ENCODE data around the gene VPS37D. TPM values are rescaled to one million over a fixed set of nuclear protein-coding genes. Genes with fewer than 3 reads are reported as not detected.
"Not testable (repeated sequence)": the region's sequence is repeated elsewhere in the genome, so short reads cannot be mapped to it uniquely, and the experiment has no call there.

VPS37D gene
- total RNA-seq, 2 donors from 2014 or later, result 0.92 to 1.2 TPM

- Histone ChIP-seq H3K27me3 (replicated peaks; ENCODE audit: insufficient read depth) (no peaks in the 10 kb centered on the region), H3K4me1 (ENCODE audit: control insufficient read depth in 1 of 2, low read depth in 2 of 2) (peaks cover 21 to 67% of the 10 kb centered on the region in 2 donors), H3K4me3 (peak overlapping the region; percentile 93), H3K36me3 (no peaks in the 10 kb centered on the region), H3K9me3 (no peaks in the 10 kb centered on the region), H3K27ac (peak overlapping the region in 1 of 2 donors; percentile 31)
- no peak for TF ChIP-seq CTCF (IDR thresholded peaks at IDR 0.05)
- no peak for ATAC-seq (ENCODE audit: insufficient number of reproducible peaks, low FRiP score, low read depth)
- no peak for DNase-seq (ENCODE audit: low spot score)
Measured at GRCh38 chr7:73717025-73717807, 49.6 kb downstream of the VPS37D start.

GRCh38 chr7:73717991-73718405 is 50.4 kb downstream of the VPS37D start:
- peaks cover 21 to 67% of the 10 kb centered on the region in 2 donors for H3K4me1 ChIP-seq (ENCODE audit: control insufficient read depth in 1 of 2, low read depth in 2 of 2)
- no peak for DNase-seq (ENCODE audit: low spot score)
- ATAC-seq (ENCODE audit: insufficient number of reproducible peaks, low FRiP score, low read depth), result no peak
- peak overlapping the region; percentile 93 for H3K4me3 ChIP-seq
- H3K9me3 ChIP-seq, result no peaks in the 10 kb centered on the region
- TF ChIP-seq CTCF (IDR thresholded peaks at IDR 0.05), result no peak
- no peaks in the 10 kb centered on the region for H3K36me3 ChIP-seq
- peak overlapping the region in 1 of 2 donors; percentile 31 for H3K27ac ChIP-seq
- H3K27me3 ChIP-seq (replicated peaks; ENCODE audit: insufficient read depth), result no peaks in the 10 kb centered on the region

GRCh38 chr7:73718438-73718881 is 50.8 kb downstream of the VPS37D start:
- H3K27ac ChIP-seq, result peak overlapping the region in 1 of 2 donors; percentile 31
- H3K4me1 ChIP-seq (ENCODE audit: control insufficient read depth in 1 of 2, low read depth in 2 of 2), result peaks cover 21 to 67% of the 10 kb centered on the region in 2 donors
- no peak for ATAC-seq (ENCODE audit: insufficient number of reproducible peaks, low FRiP score, low read depth)
- H3K9me3 ChIP-seq, result no peaks in the 10 kb centered on the region
- no peaks in the 10 kb centered on the region for H3K27me3 ChIP-seq (replicated peaks; ENCODE audit: insufficient read depth)
- peak overlapping the region; percentile 93 for H3K4me3 ChIP-seq
- no peak for DNase-seq (ENCODE audit: low spot score)
- TF ChIP-seq CTCF (IDR thresholded peaks at IDR 0.05), result no peak
- H3K36me3 ChIP-seq, result no peaks in the 10 kb centered on the region

GRCh38 chr7:73718905-73719805 is 51.5 kb downstream of the VPS37D start, which contains the start of gene STX1A:
STX1A (minus strand) TSS chr7:73719669; CDS start chr7:73719631, 38 bp downstream.
- peaks cover 21 to 67% of the 10 kb centered on the region in 2 donors for H3K4me1 ChIP-seq (ENCODE audit: control insufficient read depth in 1 of 2, low read depth in 2 of 2)
- peak; percentile 42 for ATAC-seq (ENCODE audit: insufficient number of reproducible peaks, low FRiP score, low read depth)
- peak within 1 kb of the TSS; percentile 93 for H3K4me3 ChIP-seq
- no peak for TF ChIP-seq CTCF (IDR thresholded peaks at IDR 0.05)
- peak within 1 kb of the TSS; percentile 23 to 44 for H3K27ac ChIP-seq
- DNase-seq (ENCODE audit: low spot score), result no peak
- H3K9me3 ChIP-seq, result no peaks in the 10 kb centered on the region
- no peaks in the 10 kb centered on the region for H3K36me3 ChIP-seq
- no peaks in the 10 kb centered on the region for H3K27me3 ChIP-seq (replicated peaks; ENCODE audit: insufficient read depth)

- no peak for ATAC-seq (ENCODE audit: insufficient number of reproducible peaks, low FRiP score, low read depth)
- H3K27ac ChIP-seq, result peak overlapping the region in 1 of 2 donors; percentile 23
- no peaks in the 10 kb centered on the region for H3K9me3 ChIP-seq
- H3K4me1 ChIP-seq (ENCODE audit: control insufficient read depth in 1 of 2, low read depth in 2 of 2), result peaks cover 21 to 67% of the 10 kb centered on the region in 2 donors
- no peaks in the 10 kb centered on the region for H3K36me3 ChIP-seq
- no peak for DNase-seq (ENCODE audit: low spot score)
- TF ChIP-seq CTCF (IDR thresholded peaks at IDR 0.05), result no peak
- H3K27me3 ChIP-seq (replicated peaks; ENCODE audit: insufficient read depth), result no peaks in the 10 kb centered on the region
- peak overlapping the region; percentile 93 for H3K4me3 ChIP-seq
Measured at GRCh38 chr7:73719806-73720169, 52.2 kb downstream of the VPS37D start.

- not testable (repeated sequence) for H3K36me3 ChIP-seq; H3K27me3 ChIP-seq (replicated peaks; ENCODE audit: insufficient read depth); H3K9me3 ChIP-seq; DNase-seq (ENCODE audit: low spot score); H3K4me3 ChIP-seq; ATAC-seq (ENCODE audit: insufficient number of reproducible peaks, low FRiP score, low read depth)
- peak overlapping the region in 1 of 2 donors; percentile 23 for H3K27ac ChIP-seq
- peaks cover 21 to 63% of the 10 kb centered on the region in 2 donors for H3K4me1 ChIP-seq (ENCODE audit: control insufficient read depth in 1 of 2, low read depth in 2 of 2)
Measured at GRCh38 chr7:73720443-73720842, 52.8 kb downstream of the VPS37D start.

Measured in thoracic aorta (tissue), 2 donors.